Stimulated activated CD4-positive, alpha-beta T cell treated with anti-CD3 and anti-CD28 coated beads, Interleukin-12 subunit alpha, Interleukin-12 subunit beta, amount 100 ng/mL, for 24 hours (primary cell): ENCODE data around the gene GNB1.
"Not testable (repeated sequence)": the region's sequence is repeated elsewhere in the genome, so short reads cannot be mapped to it uniquely, and the experiment has no call there.

Source experiments
- DNase-seq, 2 experiments: peaks; one replicate each; pipeline ENCODE4 v3.0.0-alpha.2; 2020; ENCODE audit warnings: low read depth in 2 of 2

GNB1 gene

DNA sequence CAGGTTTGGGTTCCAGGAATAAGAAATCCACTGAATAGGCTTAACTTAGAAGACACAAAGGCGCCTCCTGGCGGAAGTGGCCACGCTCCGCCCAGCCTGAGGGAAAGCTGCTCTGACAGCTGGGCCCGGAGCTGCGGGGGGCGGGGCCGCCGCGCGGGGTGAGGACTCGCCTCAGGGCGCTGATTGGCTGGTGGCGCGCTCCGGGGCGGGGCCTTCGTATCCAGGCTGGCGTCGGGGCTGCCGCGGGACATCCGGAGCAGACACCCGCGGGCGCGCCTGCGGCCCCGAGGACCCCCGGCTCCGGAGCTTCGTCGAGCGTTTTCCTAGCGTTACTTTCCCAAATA, 144.3 kb downstream of the GNB1 start:
- DNase-seq, result not testable (repeated sequence)

DNA sequence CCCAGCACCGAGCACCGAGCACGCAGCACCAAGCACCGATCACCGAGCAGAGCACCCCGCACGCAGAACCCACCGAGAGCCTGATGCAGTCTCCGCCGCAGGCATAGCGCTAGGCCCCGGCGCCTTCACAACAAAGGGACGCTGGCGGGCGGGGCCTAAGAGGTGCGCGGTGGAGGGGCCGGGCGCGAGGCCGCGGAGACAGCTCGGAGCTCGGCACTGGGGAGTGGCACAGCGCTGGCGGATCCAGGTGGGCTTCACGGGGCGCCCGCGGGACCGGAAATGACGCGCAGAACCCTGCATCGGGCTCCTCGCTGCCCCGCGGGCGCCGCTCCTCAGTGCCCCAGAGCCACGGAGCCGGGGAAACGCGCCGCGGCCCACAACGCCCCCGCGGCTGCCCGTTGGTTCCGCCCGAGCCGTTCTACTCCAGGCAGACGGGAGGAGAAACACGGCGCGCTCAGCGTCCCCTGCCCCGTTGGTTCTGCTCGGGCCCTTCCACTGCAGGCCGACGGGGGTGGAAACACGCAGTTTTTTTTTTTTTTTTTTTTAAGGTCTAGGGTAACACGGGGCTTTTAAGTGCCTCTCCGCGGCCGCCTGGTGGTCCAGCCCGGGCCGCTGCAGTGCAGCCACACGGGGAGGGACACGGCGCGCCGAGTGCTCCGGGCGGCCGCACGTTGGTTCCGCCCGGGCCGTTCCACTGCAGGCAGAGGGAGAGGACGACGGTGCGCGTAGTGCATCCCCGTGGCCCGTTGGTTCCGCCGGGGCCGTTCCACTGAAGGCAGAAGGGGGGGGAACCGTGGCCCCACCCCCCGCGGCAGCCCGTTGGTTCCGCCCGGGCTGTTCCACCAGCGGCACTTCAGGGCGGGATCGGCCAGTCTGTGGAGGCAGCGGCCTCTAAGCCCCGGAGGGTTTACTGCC, 145.0 kb downstream of the GNB1 start:
- peak; percentile 81 to 88 for DNase-seq

DNA sequence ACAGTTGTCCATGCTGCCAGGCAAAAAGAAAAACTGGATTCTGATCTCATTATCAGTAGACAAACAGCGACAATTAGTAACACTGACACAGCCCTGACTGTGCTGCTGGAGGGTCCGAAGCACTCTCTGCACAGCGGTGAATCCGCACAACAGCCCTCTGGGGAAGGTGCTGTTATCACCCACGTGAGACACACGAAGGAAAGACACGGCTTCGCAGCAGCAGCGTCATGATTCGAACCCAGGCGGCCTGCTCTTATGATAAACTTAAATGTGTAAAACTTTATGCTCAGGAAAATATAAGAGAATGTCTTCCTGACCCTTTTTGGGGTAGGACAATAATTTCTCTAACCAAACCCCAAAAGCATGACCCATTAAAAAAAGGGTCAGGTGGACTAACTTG, 148.4 kb downstream of the GNB1 start:
- not testable (repeated sequence) for DNase-seq

DNA sequence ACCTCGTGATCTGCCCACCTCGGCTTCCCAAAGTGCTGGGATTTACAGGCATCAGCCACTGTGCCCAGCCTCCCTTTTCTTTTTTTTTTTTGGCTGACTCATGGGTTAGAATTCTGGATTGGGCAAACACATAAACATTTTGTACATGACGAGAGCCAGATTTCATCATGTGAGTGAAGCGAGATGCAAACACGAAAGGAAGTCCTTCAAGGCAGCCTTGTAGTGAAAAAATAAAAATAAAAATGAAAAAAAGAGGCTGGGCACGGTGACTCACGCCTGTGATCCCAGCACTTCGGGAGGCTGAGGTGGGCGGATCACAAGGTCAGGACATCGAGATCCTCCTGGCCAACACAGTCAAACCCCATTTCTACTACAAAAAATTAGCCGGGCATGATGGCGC, 149.9 kb downstream of the GNB1 start:
- DNase-seq, result not testable (repeated sequence)

DNA sequence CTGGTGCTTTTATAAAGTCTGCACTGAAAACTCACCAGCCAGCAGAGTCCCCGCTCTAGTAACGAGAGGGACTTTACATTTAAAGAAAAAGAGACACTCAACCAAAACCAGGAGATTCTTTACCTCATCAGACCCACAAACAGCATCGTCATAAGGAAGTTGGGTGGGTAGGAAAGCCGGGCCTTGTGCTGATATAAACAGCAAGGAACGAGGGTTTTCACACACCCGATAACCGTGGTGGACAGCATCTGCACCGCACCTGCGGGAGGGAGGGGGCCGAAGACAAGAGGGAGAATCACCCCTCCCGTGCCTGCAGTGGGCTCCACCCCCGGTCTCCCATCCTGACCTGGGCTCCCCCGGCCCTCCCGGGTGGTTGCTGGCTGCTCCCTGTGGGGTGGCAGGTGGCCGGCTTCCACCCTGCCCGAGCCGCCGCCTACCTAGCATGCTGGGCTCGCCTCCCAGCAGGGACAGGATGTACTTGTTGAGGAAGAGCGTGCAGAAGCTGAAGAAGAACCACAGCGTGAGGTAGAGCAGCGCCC, 152.0 kb downstream of the GNB1 start:
- not testable (repeated sequence) for DNase-seq

DNA sequence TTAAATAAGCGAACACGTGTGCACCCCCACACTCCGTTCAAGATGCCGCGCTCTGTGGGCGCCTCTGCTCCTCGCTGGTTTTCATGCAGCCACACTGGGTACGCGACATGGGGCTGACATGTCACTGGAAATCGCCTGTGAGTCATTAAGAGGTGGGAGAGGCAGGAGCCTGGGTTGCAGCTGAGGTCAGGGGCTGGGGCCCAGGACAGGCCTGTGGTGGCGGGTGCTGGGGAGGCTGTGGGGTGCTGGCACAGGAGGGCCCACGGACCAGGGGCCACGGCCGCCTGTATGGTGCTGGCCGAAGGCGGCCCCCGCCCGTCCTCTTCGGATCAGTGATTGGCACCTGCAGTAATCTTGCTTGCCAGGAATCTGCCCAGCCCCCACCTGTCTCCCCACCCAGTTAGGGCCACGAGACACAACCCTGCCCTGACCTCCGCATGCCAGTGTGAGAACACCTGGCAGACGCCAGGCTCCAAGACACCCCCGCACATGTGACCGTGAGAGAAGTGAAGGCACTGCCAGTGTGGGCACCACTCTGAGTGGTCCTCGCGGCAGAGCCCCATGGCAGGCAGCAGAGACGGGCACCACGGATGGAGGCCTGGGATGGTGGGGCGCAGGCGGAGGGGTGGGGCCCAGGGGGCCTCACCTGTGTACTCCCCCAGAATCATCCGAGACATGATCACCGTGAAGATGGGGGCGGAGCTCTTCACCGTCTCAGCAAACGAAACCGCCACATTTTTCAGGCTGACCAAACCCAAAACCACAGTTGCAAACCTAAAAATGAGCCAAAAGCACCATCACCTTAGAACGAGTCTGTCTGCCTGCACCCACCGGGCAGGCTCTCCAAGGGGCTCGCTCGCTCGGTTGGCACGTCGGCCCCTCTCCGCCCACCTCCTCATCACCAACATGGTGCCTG, 153.0 kb downstream of the GNB1 start:
- DNase-seq, result not testable (repeated sequence)
